DOHH2 (cell line): Measurements from ENCODE around the gene GADD45G.

Source experiments
- H3F3A ChIP-seq: fragments of 200-600 bp; sonication (generic), shearing (Covaris generic); 2 replicates; pipeline ENCODE4 v1.6.0; 2016; ENCODE audit warnings: antibody characterized with exemption, mild to moderate bottlenecking; ENCODE audit not compliant: control insufficient read depth, insufficient read depth
- H3K27ac ChIP-seq: fragments of 200-600 bp; sonication (generic); 2 replicates; pipeline ENCODE4 v1.5.1; 2014; ENCODE audit warnings: low read depth, mild to moderate bottlenecking, low read length, moderate library complexity
- H3K27me3 ChIP-seq: fragments of 200-600 bp; sonication (generic); 2 replicates; pipeline ENCODE4 v1.6.1; 2014; ENCODE audit warnings: mild to moderate bottlenecking, low read length, mixed read lengths; ENCODE audit not compliant: control insufficient read depth
- H3K36me3 ChIP-seq: fragments of 200-600 bp; sonication (generic); 2 replicates; pipeline ENCODE4 v1.6.1; 2014; ENCODE audit warnings: mild to moderate bottlenecking, low read length, moderate library complexity, mixed read lengths; ENCODE audit not compliant: control insufficient read depth
- H3K4me1 ChIP-seq: fragments of 200-600 bp; sonication (generic); 2 replicates; pipeline ENCODE4 v1.6.1; 2014; ENCODE audit warnings: mild to moderate bottlenecking, low read length, mixed read lengths; ENCODE audit not compliant: control insufficient read depth
- H3K4me2 ChIP-seq: fragments of 200-600 bp; sonication (generic); 2 replicates; pipeline ENCODE4 v1.6.0; 2014; ENCODE audit warnings: mild to moderate bottlenecking, low read length, moderate library complexity
- H3K4me3 ChIP-seq: fragments of 200-600 bp; sonication (generic); 2 replicates; pipeline ENCODE4 v1.5.1; 2014; ENCODE audit warnings: mild to moderate bottlenecking, low read length, mixed read lengths
- H3K79me2 ChIP-seq: fragments of 200-600 bp; sonication (generic); 2 replicates; pipeline ENCODE4 v1.6.1; 2014; ENCODE audit warnings: mild to moderate bottlenecking, low read length, mixed read lengths; ENCODE audit not compliant: control insufficient read depth
- H3K9me2 ChIP-seq: fragments of 200-600 bp; sonication (generic); replicated peaks from 2 replicates; pipeline ENCODE4 v1.6.1; 2014; ENCODE audit warnings: mild to moderate bottlenecking, low read length, mixed read lengths; ENCODE audit not compliant: control insufficient read depth
- H3K9me3 ChIP-seq: fragments of 200-600 bp; sonication (generic); 2 replicates; pipeline ENCODE4 v1.6.1; 2014; ENCODE audit warnings: antibody characterized with exemption, low read length, mixed read lengths; ENCODE audit not compliant: control insufficient read depth, insufficient read depth
- H4K20me1 ChIP-seq: fragments of 200-600 bp; sonication (generic); 2 replicates; pipeline ENCODE4 v1.6.0; 2014; ENCODE audit warnings: low read depth, mild to moderate bottlenecking, antibody characterized with exemption, low read length, moderate library complexity; ENCODE audit not compliant: control insufficient read depth, insufficient read depth
- EZH2phosphoT487 ChIP-seq: fragments of 200-600 bp; sonication (generic); IDR thresholded peaks from 2 replicates; pipeline ENCODE4 v1.6.1; 2017; ENCODE audit warnings: borderline replicate concordance, mild to moderate bottlenecking, antibody characterized with exemption, low read length, moderate library complexity, mixed read lengths
- TF ChIP-seq, protein P1 (sequence below): fragments of 200-600 bp; sonication (generic); IDR thresholded peaks from one replicate; pipeline ENCODE4 v1.5.1; 2014; ENCODE audit warnings: antibody characterized with exemption, mild to moderate bottlenecking, low read depth, low read length; ENCODE audit not compliant: poor library complexity, severe bottlenecking

GADD45G gene

DNA sequence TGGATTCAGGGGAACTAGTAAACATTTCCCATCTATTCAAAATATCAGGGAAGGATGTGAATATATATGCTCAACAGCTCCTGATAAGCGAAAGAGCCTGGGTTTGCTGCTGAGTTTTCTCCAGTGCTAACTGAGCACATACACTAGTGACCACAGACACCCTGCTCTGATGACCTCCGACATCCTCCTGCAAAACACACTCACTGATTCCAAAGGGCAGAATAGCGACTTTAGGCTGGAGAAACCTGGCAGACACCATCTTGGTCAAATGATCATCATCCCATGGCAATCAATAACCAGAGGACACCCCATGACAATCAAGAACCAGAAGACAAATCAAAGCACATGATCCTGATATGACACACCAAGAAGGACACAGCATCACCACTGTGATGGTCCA is 9.2 kb upstream of the GADD45G start:
- no peak overlapping the region for H3K4me2 ChIP-seq
- 0 out of 2 replicates have a peak, but pooled peaks cover 2% of the 10 kb centered on the region for H4K20me1 ChIP-seq
- H3K4me1 ChIP-seq: no peaks in the 10 kb centered on the region
- no peaks in the 10 kb centered on the region for H3K9me2 ChIP-seq
- no peaks in the 10 kb centered on the region for H3K36me3 ChIP-seq
- H3K79me2 ChIP-seq: no peaks in the 10 kb centered on the region
- H3K27ac ChIP-seq: no peak overlapping the region
- no peaks in the 10 kb centered on the region for H3K9me3 ChIP-seq
- H3F3A ChIP-seq: no peaks in the 10 kb centered on the region
- TF ChIP-seq, protein P1, sequence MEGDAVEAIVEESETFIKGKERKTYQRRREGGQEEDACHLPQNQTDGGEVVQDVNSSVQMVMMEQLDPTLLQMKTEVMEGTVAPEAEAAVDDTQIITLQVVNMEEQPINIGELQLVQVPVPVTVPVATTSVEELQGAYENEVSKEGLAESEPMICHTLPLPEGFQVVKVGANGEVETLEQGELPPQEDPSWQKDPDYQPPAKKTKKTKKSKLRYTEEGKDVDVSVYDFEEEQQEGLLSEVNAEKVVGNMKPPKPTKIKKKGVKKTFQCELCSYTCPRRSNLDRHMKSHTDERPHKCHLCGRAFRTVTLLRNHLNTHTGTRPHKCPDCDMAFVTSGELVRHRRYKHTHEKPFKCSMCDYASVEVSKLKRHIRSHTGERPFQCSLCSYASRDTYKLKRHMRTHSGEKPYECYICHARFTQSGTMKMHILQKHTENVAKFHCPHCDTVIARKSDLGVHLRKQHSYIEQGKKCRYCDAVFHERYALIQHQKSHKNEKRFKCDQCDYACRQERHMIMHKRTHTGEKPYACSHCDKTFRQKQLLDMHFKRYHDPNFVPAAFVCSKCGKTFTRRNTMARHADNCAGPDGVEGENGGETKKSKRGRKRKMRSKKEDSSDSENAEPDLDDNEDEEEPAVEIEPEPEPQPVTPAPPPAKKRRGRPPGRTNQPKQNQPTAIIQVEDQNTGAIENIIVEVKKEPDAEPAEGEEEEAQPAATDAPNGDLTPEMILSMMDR: no peak
- TF ChIP-seq EZH2phosphoT487: no peak
- H3K4me3 ChIP-seq: no peak overlapping the region
- peaks cover 11% of the 10 kb centered on the region; the same call in 1 of the 2 replicates for H3K27me3 ChIP-seq

DNA sequence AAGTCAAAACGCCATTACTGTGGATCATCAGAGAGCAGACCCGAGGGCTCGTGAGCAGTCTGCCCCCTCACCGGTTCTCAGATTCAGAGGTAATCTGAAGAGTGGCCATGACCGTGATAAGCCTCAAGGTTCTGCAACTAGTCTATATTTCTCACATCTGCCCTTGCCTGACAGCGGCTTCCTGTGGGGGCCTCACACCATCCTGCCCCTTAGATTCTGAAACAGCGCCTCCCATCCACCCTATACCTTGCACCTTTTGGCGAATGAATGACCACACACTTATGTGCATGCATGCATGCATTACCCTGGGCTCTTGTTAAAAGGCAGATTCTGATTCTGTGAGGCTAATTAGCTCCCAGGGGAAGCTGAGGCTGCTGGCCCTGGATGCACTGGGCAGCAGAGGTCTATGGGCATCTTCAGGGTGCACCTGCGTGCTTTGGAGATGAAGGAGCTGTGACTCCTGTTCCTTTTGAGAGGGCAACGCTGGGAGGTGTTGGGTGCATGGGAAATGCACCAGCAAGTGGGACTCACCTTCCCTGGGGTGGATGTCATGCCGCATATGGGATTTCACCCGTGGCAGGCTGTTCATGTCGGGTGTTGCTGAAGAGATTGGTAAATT is 7.8 kb upstream of the GADD45G start:
- H3K36me3 ChIP-seq: no peaks in the 10 kb centered on the region
- H4K20me1 ChIP-seq: 0 out of 2 replicates have a peak, but pooled peaks cover 2% of the 10 kb centered on the region
- no peak overlapping the region for H3K27ac ChIP-seq
- H3K4me3 ChIP-seq: no peak overlapping the region
- H3K4me1 ChIP-seq: no peaks in the 10 kb centered on the region
- no peaks in the 10 kb centered on the region for H3K79me2 ChIP-seq
- H3K4me2 ChIP-seq: no peak overlapping the region
- no peaks in the 10 kb centered on the region for H3K9me3 ChIP-seq
- no peaks in the 10 kb centered on the region for H3K9me2 ChIP-seq
- TF ChIP-seq, protein P1: no peak
- TF ChIP-seq EZH2phosphoT487: no peak
- H3K27me3 ChIP-seq: peaks cover 11% of the 10 kb centered on the region; the same call in 1 of the 2 replicates
- H3F3A ChIP-seq: no peaks in the 10 kb centered on the region

DNA sequence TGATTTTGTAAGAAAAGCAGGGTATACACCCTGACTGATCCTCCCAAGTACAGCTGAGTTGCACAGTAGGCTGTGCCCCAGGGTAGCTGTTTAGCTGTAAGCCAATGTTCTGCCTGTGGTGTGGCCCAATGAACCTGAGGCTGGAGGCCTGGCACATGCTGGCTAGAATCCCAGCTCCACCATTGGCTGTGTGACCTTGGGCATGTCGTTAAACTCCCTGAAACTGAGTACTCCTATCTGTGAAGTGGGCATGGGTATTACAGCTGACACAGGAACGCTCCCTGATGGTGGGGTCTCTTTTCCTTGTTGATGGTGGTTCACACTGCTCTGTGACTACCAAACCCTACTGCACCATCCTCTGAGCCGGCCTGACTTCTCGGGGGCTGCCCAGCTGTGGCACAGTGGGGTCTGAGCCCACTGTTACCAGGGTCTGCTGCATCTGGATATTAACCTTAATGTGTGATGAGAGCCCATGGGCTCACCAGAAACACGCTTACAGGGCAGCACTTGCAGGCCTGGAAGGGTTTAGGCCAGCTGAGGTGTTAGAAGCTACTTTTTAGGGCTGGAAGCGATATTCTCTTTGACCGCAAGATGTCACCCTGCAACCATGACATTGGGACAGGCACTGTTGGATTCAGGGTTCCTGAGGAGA is 7.0 kb upstream of the GADD45G start:
- peaks cover 11% of the 10 kb centered on the region; the same call in 1 of the 2 replicates for H3K27me3 ChIP-seq
- no peaks in the 10 kb centered on the region for H3K36me3 ChIP-seq
- no peaks in the 10 kb centered on the region for H3K79me2 ChIP-seq
- H3K27ac ChIP-seq: no peak overlapping the region
- no peak overlapping the region for H3K4me2 ChIP-seq
- no peaks in the 10 kb centered on the region for H3K9me2 ChIP-seq
- no peaks in the 10 kb centered on the region for H3K4me1 ChIP-seq
- no peaks in the 10 kb centered on the region for H3K9me3 ChIP-seq
- H4K20me1 ChIP-seq: 0 out of 2 replicates have a peak, but pooled peaks cover 2% of the 10 kb centered on the region
- no peak overlapping the region for H3K4me3 ChIP-seq
- no peaks in the 10 kb centered on the region for H3F3A ChIP-seq
- TF ChIP-seq, protein P1: peak; percentile 83
- TF ChIP-seq EZH2phosphoT487: no peak
